ENCODE results near the gene NSUN4.
"Not testable (repeated sequence)": the region's sequence is repeated elsewhere in the genome, so short reads cannot be mapped to it uniquely, and the experiment has no call there.

NSUN4 gene

GRCh38 chr1:46365796-46366195 lies 25.2 kb downstream of the NSUN4 start:
- not testable (repeated sequence) for DNase-seq (ENCODE audit: low read depth in 2 of 2)

GRCh38 chr1:46367072-46367471 lies 26.5 kb downstream of the NSUN4 start:
- DNase-seq (ENCODE audit: low read depth in 2 of 2), result no peak

GRCh38 chr1:46367701-46368100 lies 27.1 kb downstream of the NSUN4 start:
- not testable (repeated sequence) for DNase-seq (ENCODE audit: low read depth in 2 of 2)

GRCh38 chr1:46368791-46369190 lies 28.2 kb downstream of the NSUN4 start:
- no peak for DNase-seq (ENCODE audit: low read depth in 2 of 2)

GRCh38 chr1:46369542-46370213 lies 29.1 kb downstream of the NSUN4 start:
- DNase-seq (ENCODE audit: low read depth in 2 of 2), result no peak

GRCh38 chr1:46370214-46370633 lies 29.6 kb downstream of the NSUN4 start:
- no peak for DNase-seq (ENCODE audit: low read depth in 2 of 2)

- DNase-seq (ENCODE audit: low read depth in 2 of 2), result no peak
Measured at GRCh38 chr1:46372431-46372830, 31.8 kb downstream of the NSUN4 start.

GRCh38 chr1:46379996-46380395 lies 39.4 kb downstream of the NSUN4 start:
- DNase-seq (ENCODE audit: low read depth in 2 of 2), result no peak

- no peak for DNase-seq (ENCODE audit: low read depth in 2 of 2)
Measured at GRCh38 chr1:46380508-46380907, 39.9 kb downstream of the NSUN4 start.

- DNase-seq (ENCODE audit: low read depth in 2 of 2), result no peak
Measured at GRCh38 chr1:46393510-46393909, 52.9 kb downstream of the NSUN4 start.

GRCh38 chr1:46394108-46394871 lies 53.7 kb downstream of the NSUN4 start, which contains the start of gene FAAH:
TSS of gene FAAH (plus strand) at chr1:46394317. CDS start at chr1:46394349, 32 bp downstream.
- peak in 1 of 2 donors; percentile 13 for DNase-seq (ENCODE audit: low read depth in 2 of 2)

GRCh38 chr1:46394872-46395465 lies 54.4 kb downstream of the NSUN4 start:
- no peak for DNase-seq (ENCODE audit: low read depth in 2 of 2)

- DNase-seq (ENCODE audit: low read depth in 2 of 2), result no peak
Measured at GRCh38 chr1:46396441-46397398, 56.1 kb downstream of the NSUN4 start.

GRCh38 chr1:46399307-46399706 lies 58.7 kb downstream of the NSUN4 start:
- DNase-seq (ENCODE audit: low read depth in 2 of 2), result no peak

GRCh38 chr1:46400421-46400820 lies 59.8 kb downstream of the NSUN4 start:
- DNase-seq (ENCODE audit: low read depth in 2 of 2), result no peak

GRCh38 chr1:46401154-46401913 lies 60.7 kb downstream of the NSUN4 start:
- no peak for DNase-seq (ENCODE audit: low read depth in 2 of 2)

- no peak for DNase-seq (ENCODE audit: low read depth in 2 of 2)
Measured at GRCh38 chr1:46401964-46402626, 61.5 kb downstream of the NSUN4 start.

GRCh38 chr1:46403916-46404315 lies 63.3 kb downstream of the NSUN4 start:
- DNase-seq (ENCODE audit: low read depth in 2 of 2), result no peak

GRCh38 chr1:46404482-46405196 lies 64.0 kb downstream of the NSUN4 start:
- no peak for DNase-seq (ENCODE audit: low read depth in 2 of 2)

GRCh38 chr1:46405197-46405555 lies 64.6 kb downstream of the NSUN4 start:
- DNase-seq (ENCODE audit: low read depth in 2 of 2), result no peak

Data from stimulated activated CD8-positive, alpha-beta memory T cell treated with anti-CD3 and anti-CD28 coated beads, Interleukin-2, amount 100 ng/mL, for 48 hours (primary cell).